Smooth muscle cell (in vitro differentiated cells): ENCODE measurements around the gene TNIK. TPM values are rescaled to one million over a fixed set of nuclear protein-coding genes. Genes with fewer than 3 reads are reported as not detected.

Source experiments
- DNase-seq: peaks from one replicate; lab custom pipeline; 2025; ENCODE audit not compliant: unreplicated experiment; lab: John Stamatoyannopoulos, UW
- H2AFZ ChIP-seq: fragments of 200-600 bp; sonication (generic); 2 replicates; pipeline ENCODE4 v1.6.0; 2016; ENCODE audit warnings: antibody characterized with exemption, low read depth, mild to moderate bottlenecking
- H3F3A ChIP-seq: fragments of 200-600 bp; sonication (generic); 2 replicates; pipeline ENCODE4 v1.6.0; 2017; ENCODE audit warnings: antibody characterized with exemption, low read depth
- H3K27ac ChIP-seq: fragments of 200-600 bp; sonication (generic); 2 replicates; pipeline ENCODE4 v1.5.1; 2016; ENCODE audit warnings: low read depth, mild to moderate bottlenecking
- H3K27me3 ChIP-seq: fragments of 200-600 bp; sonication (generic); 2 replicates; pipeline ENCODE4 v1.6.1; 2016; ENCODE audit warnings: low read depth, mild to moderate bottlenecking
- H3K36me3 ChIP-seq: fragments of 200-600 bp; sonication (generic); 2 replicates; pipeline ENCODE4 v1.5.1; 2016; ENCODE audit warnings: low read depth
- H3K4me1 ChIP-seq: fragments of 200-600 bp; sonication (generic); 2 replicates; pipeline ENCODE4 v1.5.1; 2016; ENCODE audit warnings: low read depth
- H3K4me2 ChIP-seq: fragments of 200-600 bp; sonication (generic); 2 replicates; pipeline ENCODE4 v1.6.0; 2016; ENCODE audit warnings: mild to moderate bottlenecking
- H3K4me3 ChIP-seq: fragments of 200-600 bp; sonication (generic); 2 replicates; pipeline ENCODE4 v1.5.1; 2016; ENCODE audit warnings: mild to moderate bottlenecking
- H3K79me2 ChIP-seq: fragments of 200-600 bp; sonication (generic); 2 replicates; pipeline ENCODE4 v1.6.0; 2016; ENCODE audit warnings: low read depth, mild to moderate bottlenecking
- H3K9ac ChIP-seq: fragments of 200-600 bp; sonication (generic); 2 replicates; pipeline ENCODE4 v1.6.0; 2016; ENCODE audit warnings: low read depth
- H3K9me3 ChIP-seq: fragments of 200-600 bp; sonication (generic); replicated peaks from 2 replicates; pipeline ENCODE4 v1.5.1; 2016; ENCODE audit warnings: low read depth
- H4K20me1 ChIP-seq: fragments of 200-600 bp; sonication (generic); 2 replicates; pipeline ENCODE4 v1.6.0; 2016; ENCODE audit warnings: low read depth
- CTCF ChIP-seq: fragments of 200-600 bp; sonication (generic); IDR thresholded peaks from 2 replicates; pipeline ENCODE4 v1.5.1; 2017; ENCODE audit warnings: borderline replicate concordance, mild to moderate bottlenecking, antibody characterized with exemption; ENCODE audit not compliant: insufficient read depth, poor library complexity, severe bottlenecking
- WGBS: methylation state at CpG from one replicate; pipeline ENCODE4 v1.1.7; 2016; ENCODE audit warnings: low lambda C conversion rate; 5-methylcytosine and 5-hydroxymethylcytosine counted together
- polyA plus RNA-seq: library from polyadenylated mRNA; unstranded; fragments of >200 nt; fragmentation: Nextera tagmentation; extraction: Ambion mirVana; gene quantifications from 2 replicates; pipeline ENCODE4 v1.2.1, GENCODE V29; 2016
- total RNA-seq: library from RNA; depleted of rRNA; stranded (reverse); fragments of >200 nt; gene quantifications from 2 replicates; pipeline ENCODE4 v1.2.3, GENCODE V29; 2014

TNIK gene
- total and polyA plus RNA-seq, 2 experiments from 2014 or later = 10.4 to 12.5 TPM

- Histone ChIP-seq H2AFZ (no peak overlapping the region), H3K36me3 (no peaks in the 10 kb centered on the region), H3K27ac (no peak overlapping the region), H3K4me1 (peaks cover 12% of the 10 kb centered on the region), H3K27me3 (no peaks in the 10 kb centered on the region), H4K20me1 (no peaks in the 10 kb centered on the region), H3K79me2 (peaks cover 37% of the 10 kb centered on the region), H3K4me2 (no peak overlapping the region), H3K9me3 (no peaks in the 10 kb centered on the region), H3K9ac (no peak overlapping the region), H3F3A (no peaks in the 10 kb centered on the region), H3K4me3 (no peak overlapping the region)
- no peak for TF ChIP-seq CTCF
- DNase-seq = no peak
These were observed 95.7 kb downstream of the TNIK start for GRCh38 chr3:171364500-171364899.

- TF ChIP-seq CTCF = no peak
- no peak for DNase-seq
- Histone ChIP-seq H3K36me3 (no peaks in the 10 kb centered on the region), H3K4me2 (no peak overlapping the region), H3K4me3 (no peak overlapping the region), H3K9ac (no peak overlapping the region), H3K27ac (no peak overlapping the region), H3K79me2 (peaks cover 29% of the 10 kb centered on the region), H2AFZ (no peak overlapping the region), H4K20me1 (no peaks in the 10 kb centered on the region), H3K4me1 (peaks cover 12% of the 10 kb centered on the region), H3K27me3 (no peaks in the 10 kb centered on the region), H3K9me3 (no peaks in the 10 kb centered on the region), H3F3A (no peaks in the 10 kb centered on the region)
- WGBS = 92% methylated on average over 2 of the region's 2 CpGs
These were observed 97.0 kb downstream of the TNIK start for GRCh38 chr3:171363202-171363601.

DNA sequence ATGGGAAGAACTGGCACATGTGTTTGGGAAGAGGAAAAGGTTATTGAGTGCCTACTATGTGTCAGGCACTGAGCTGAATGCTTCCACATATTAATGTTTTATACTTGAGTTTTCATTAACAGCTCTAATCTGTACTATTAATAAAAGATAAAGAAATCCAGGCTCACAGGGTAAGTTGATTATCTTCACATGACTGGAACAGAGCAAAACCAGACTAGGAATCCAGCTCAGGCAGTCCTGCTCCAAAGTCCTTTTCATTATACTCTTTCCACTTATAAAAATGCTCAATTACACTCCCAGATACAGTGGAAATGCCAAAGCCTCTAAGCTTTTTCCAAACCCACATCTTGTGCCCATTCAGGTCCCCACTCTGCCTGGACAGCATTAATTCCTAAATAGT, 97.6 kb downstream of the TNIK start:
- Histone ChIP-seq H3K27me3 (no peaks in the 10 kb centered on the region), H3K36me3 (no peaks in the 10 kb centered on the region), H3K4me1 (peaks cover 12% of the 10 kb centered on the region), H3F3A (no peaks in the 10 kb centered on the region), H3K4me2 (no peak overlapping the region), H3K4me3 (no peak overlapping the region), H2AFZ (no peak overlapping the region), H3K27ac (no peak overlapping the region), H3K9ac (no peak overlapping the region), H4K20me1 (no peaks in the 10 kb centered on the region), H3K9me3 (no peaks in the 10 kb centered on the region), H3K79me2 (peaks cover 28% of the 10 kb centered on the region)
- TF ChIP-seq CTCF = no peak
- no peak for DNase-seq

- no peaks in the 10 kb centered on the region for H3K27me3 ChIP-seq
- no peak for DNase-seq
- no peaks in the 10 kb centered on the region for H4K20me1 ChIP-seq
- no peak overlapping the region for H2AFZ ChIP-seq
- H3K4me2 ChIP-seq = no peak overlapping the region
- H3K9ac ChIP-seq = no peak overlapping the region
- no peak overlapping the region for H3K4me3 ChIP-seq
- no peak overlapping the region for H3K27ac ChIP-seq
- 100% methylated on average over 2 of the region's 2 CpGs for WGBS
- H3K4me1 ChIP-seq = peaks cover 12% of the 10 kb centered on the region
- H3K36me3 ChIP-seq = no peaks in the 10 kb centered on the region
- no peaks in the 10 kb centered on the region for H3F3A ChIP-seq
- H3K79me2 ChIP-seq = peaks cover 17% of the 10 kb centered on the region
- no peak for TF ChIP-seq CTCF
- H3K9me3 ChIP-seq = no peaks in the 10 kb centered on the region
These were observed 101.4 kb downstream of the TNIK start for GRCh38 chr3:171358881-171359198.
